Neuronal stem cell (in vitro differentiated cells): Measurements from ENCODE around the gene KRT78.
"Not testable (repeated sequence)": the region's sequence is repeated elsewhere in the genome, so short reads cannot be mapped to it uniquely, and the experiment has no call there.

Source experiments
- DNase-seq: peaks from one replicate; pipeline ENCODE4 v3.0.0-alpha.2; 2013; ENCODE audit warnings: low spot score
- H2AFZ ChIP-seq: one replicate; pipeline ENCODE4 v1.6.1; 2013; ENCODE audit warnings: mild to moderate bottlenecking, low read length, inconsistent platforms
- H2AK5ac ChIP-seq: 2 replicates; pipeline ENCODE4 v1.6.1; 2013; ENCODE audit warnings: low read depth, mild to moderate bottlenecking, inconsistent platforms, low read length, moderate library complexity, mixed read lengths
- H2BK120ac ChIP-seq: 2 replicates; pipeline ENCODE4 v1.6.1; 2013; ENCODE audit warnings: low read depth, mild to moderate bottlenecking, inconsistent platforms, low read length, moderate library complexity, mixed read lengths
- H2BK12ac ChIP-seq: one replicate; pipeline ENCODE4 v1.6.1; 2013; ENCODE audit warnings: low read length, inconsistent platforms
- H2BK15ac ChIP-seq: 2 replicates; pipeline ENCODE4 v1.6.1; 2013; ENCODE audit warnings: mild to moderate bottlenecking, low read length, inconsistent platforms, mixed read lengths
- H2BK5ac ChIP-seq: one replicate; pipeline ENCODE4 v1.6.1; 2013; ENCODE audit warnings: inconsistent platforms, mild to moderate bottlenecking, low read length, moderate library complexity
- H3K14ac ChIP-seq: one replicate; pipeline ENCODE4 v1.6.1; 2013; ENCODE audit warnings: low read length, inconsistent platforms
- H3K18ac ChIP-seq: 2 replicates; pipeline ENCODE4 v1.6.1; 2013; ENCODE audit warnings: low read length, inconsistent platforms
- H3K23ac ChIP-seq: 2 replicates; pipeline ENCODE4 v1.6.1; 2013; ENCODE audit warnings: low read depth, mild to moderate bottlenecking, mixed read lengths, low read length, inconsistent platforms; ENCODE audit not compliant: poor library complexity
- H3K27ac ChIP-seq: replicated peaks from 3 replicates; pipeline ENCODE4 v1.5.1; 2013; ENCODE audit warnings: low read length, inconsistent platforms
- H3K27me3 ChIP-seq, 3 experiments: 2 replicates each; pipeline ENCODE4 v1.6.1; 2013; ENCODE audit warnings: low read length in 3 of 3, mild to moderate bottlenecking in 2 of 3, inconsistent platforms in 1 of 3, low read depth in 1 of 3, mixed read lengths in 1 of 3, moderate library complexity in 1 of 3; ENCODE audit not compliant: control insufficient read depth in 3 of 3, insufficient read depth in 3 of 3
- H3K36me3 ChIP-seq, 2 donors: replicated peaks in 1 of 2; 2 replicates each; pipeline ENCODE4 v1.6.1; 2013; ENCODE audit warnings: low read length in 2 of 2; ENCODE audit not compliant: control insufficient read depth in 2 of 2, insufficient read depth in 2 of 2
- H3K4ac ChIP-seq: 2 replicates; pipeline ENCODE4 v1.6.1; 2013; ENCODE audit warnings: inconsistent platforms, mild to moderate bottlenecking, low read length, moderate library complexity
- H3K4me1 ChIP-seq, 2 donors: 1 replicate in 1 of 2; 2 replicates in 1 of 2; pipeline ENCODE4 v1.6.1; 2013; ENCODE audit warnings: low read length in 2 of 2, low read depth in 1 of 2; ENCODE audit not compliant: control insufficient read depth in 2 of 2, insufficient read depth in 1 of 2
- H3K4me2 ChIP-seq: one replicate; pipeline ENCODE4 v1.6.1; 2013; ENCODE audit warnings: mild to moderate bottlenecking, low read length, inconsistent platforms; ENCODE audit not compliant: insufficient read depth, poor library complexity, severe bottlenecking
- H3K4me3 ChIP-seq, 2 donors: 2 replicates each; pipeline ENCODE4 v1.5.1; 2013; ENCODE audit warnings: low read length in 2 of 2, mild to moderate bottlenecking in 2 of 2, inconsistent platforms in 1 of 2, moderate library complexity in 1 of 2
- H3K79me1 ChIP-seq: one replicate; pipeline ENCODE4 v1.6.1; 2013; ENCODE audit warnings: low read depth, mild to moderate bottlenecking, inconsistent platforms, low read length, moderate library complexity
- H3K9ac ChIP-seq: one replicate; pipeline ENCODE4 v1.6.1; 2013; ENCODE audit warnings: mild to moderate bottlenecking, low read depth, low read length, inconsistent platforms; ENCODE audit not compliant: poor library complexity
- H3K9me3 ChIP-seq, 2 donors: replicated peaks in 1 of 2; 2 replicates each; pipeline versions ENCODE3 to v1.6.1; 2013; ENCODE audit warnings: low read length in 2 of 2, mild to moderate bottlenecking in 2 of 2, inconsistent platforms in 1 of 2, low read depth in 1 of 2, mixed read lengths in 1 of 2, moderate library complexity in 1 of 2; ENCODE audit not compliant: control insufficient read depth in 2 of 2, insufficient read depth in 1 of 2
- H4K8ac ChIP-seq: one replicate; pipeline ENCODE4 v1.6.1; 2013; ENCODE audit warnings: low read depth, mild to moderate bottlenecking, inconsistent platforms, low read length, moderate library complexity
- H4K91ac ChIP-seq: one replicate; pipeline ENCODE4 v1.6.1; 2013; ENCODE audit warnings: low read length, low read depth, mild to moderate bottlenecking, inconsistent platforms; ENCODE audit not compliant: poor library complexity
- WGBS, 2 donors: extraction: QIAGEN DNeasy Blood & Tissue Kit; methylation state at CpG; one replicate each; pipeline ENCODE4 v1.1.7; 2013; ENCODE audit warnings: missing lambda C conversion rate in 2 of 2, mixed read lengths in 1 of 2; ENCODE audit not compliant: insufficient read length in 2 of 2, insufficient replicate concordance in 1 of 2; ENCODE audit errors: extremely low coverage in 2 of 2; 5-methylcytosine and 5-hydroxymethylcytosine counted together

The KRT78 gene

DNA sequence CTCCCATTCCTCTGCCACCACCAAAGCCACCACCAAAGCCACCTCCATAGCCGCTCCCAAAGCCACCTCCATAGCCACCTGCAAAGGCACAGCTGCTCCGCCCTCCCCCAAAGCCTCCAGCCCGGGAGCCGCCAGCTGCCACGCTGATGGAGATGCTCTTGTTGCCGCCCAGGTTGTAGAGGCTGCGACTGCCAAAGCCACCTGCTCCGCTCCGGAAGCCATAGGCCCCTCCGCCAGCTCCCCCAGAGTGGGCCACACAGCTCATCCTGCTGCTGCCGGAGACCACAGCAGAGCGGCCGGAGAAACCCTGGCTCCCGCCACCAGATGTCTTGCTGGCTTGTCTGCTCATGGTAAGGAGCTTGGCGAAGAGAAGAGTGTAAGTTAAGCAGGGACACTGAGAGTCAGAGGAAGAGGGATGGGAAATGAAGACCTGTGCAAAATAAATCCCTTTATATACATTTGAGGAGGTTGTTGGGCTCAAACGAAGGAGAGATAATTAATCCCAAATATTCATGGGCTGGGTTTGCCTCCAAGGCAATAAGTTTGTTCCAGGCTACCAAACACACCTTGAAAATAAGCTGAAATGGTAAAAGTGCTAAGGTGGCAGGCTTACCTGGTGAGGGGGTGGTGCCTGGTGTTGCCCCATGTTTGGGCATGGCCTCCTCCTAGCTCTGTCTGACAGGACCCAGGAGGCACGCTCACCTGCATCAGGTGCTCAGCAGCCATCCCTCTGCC lies 52.9 kb downstream of the KRT78 start, which contains the start of gene KRT3:
Gene KRT3, minus strand, starts transcription at position 424 of the 735 bp plus-strand sequence. Its CDS starts 75 bp downstream, at position 349.
- H3K4me2 ChIP-seq = no peak within 1 kb of the TSS
- H3K79me1 ChIP-seq = no peaks in the 10 kb centered on the region
- H3K9ac ChIP-seq = no peak within 1 kb of the TSS
- H2BK15ac ChIP-seq = no peak within 1 kb of the TSS
- H3K23ac ChIP-seq = no peak within 1 kb of the TSS
- H2BK5ac ChIP-seq = no peak within 1 kb of the TSS
- no peak within 1 kb of the TSS for H2AK5ac ChIP-seq
- no peak within 1 kb of the TSS for H4K91ac ChIP-seq
- H3K4ac ChIP-seq = no peak within 1 kb of the TSS
- no peaks in the 10 kb centered on the region for H3K9me3 ChIP-seq
- H3K27ac ChIP-seq = no peak within 1 kb of the TSS
- H3K18ac ChIP-seq = no peak within 1 kb of the TSS
- H4K8ac ChIP-seq = no peak within 1 kb of the TSS
- H3K36me3 ChIP-seq = no peaks in the 10 kb centered on the region
- no peak within 1 kb of the TSS for H2BK12ac ChIP-seq
- no peak within 1 kb of the TSS for H3K14ac ChIP-seq
- no peak within 1 kb of the TSS for H2AFZ ChIP-seq
- whole genome bisulfite sequencing, 2 donors = no CpG with 5 or more reads among the region's 17 CpGs
- DNase-seq = no peak
- no peak within 1 kb of the TSS for H2BK120ac ChIP-seq
- H3K4me3 ChIP-seq = no peak within 1 kb of the TSS
- no peaks in the 10 kb centered on the region for H3K27me3 ChIP-seq
- H3K4me1 ChIP-seq = no peaks in the 10 kb centered on the region

GRCh38 chr12:52795332-52795674 lies 53.5 kb downstream of the KRT78 start:
- H2BK5ac ChIP-seq, H2BK120ac ChIP-seq, H2BK12ac ChIP-seq, H3K23ac ChIP-seq, H3K27ac ChIP-seq, H4K8ac ChIP-seq, H3K14ac ChIP-seq, H2BK15ac ChIP-seq, H4K91ac ChIP-seq, H3K36me3 ChIP-seq, H3K27me3 ChIP-seq, H2AK5ac ChIP-seq, H3K4me1 ChIP-seq, H3K4me3 ChIP-seq, H3K4ac ChIP-seq, DNase-seq, H3K9ac ChIP-seq, H3K4me2 ChIP-seq, H3K79me1 ChIP-seq, H3K9me3 ChIP-seq, H2AFZ ChIP-seq, H3K18ac ChIP-seq: not testable (repeated sequence)
- WGBS, 2 donors = no CpG with 5 or more reads among the region's 2 CpGs

DNA sequence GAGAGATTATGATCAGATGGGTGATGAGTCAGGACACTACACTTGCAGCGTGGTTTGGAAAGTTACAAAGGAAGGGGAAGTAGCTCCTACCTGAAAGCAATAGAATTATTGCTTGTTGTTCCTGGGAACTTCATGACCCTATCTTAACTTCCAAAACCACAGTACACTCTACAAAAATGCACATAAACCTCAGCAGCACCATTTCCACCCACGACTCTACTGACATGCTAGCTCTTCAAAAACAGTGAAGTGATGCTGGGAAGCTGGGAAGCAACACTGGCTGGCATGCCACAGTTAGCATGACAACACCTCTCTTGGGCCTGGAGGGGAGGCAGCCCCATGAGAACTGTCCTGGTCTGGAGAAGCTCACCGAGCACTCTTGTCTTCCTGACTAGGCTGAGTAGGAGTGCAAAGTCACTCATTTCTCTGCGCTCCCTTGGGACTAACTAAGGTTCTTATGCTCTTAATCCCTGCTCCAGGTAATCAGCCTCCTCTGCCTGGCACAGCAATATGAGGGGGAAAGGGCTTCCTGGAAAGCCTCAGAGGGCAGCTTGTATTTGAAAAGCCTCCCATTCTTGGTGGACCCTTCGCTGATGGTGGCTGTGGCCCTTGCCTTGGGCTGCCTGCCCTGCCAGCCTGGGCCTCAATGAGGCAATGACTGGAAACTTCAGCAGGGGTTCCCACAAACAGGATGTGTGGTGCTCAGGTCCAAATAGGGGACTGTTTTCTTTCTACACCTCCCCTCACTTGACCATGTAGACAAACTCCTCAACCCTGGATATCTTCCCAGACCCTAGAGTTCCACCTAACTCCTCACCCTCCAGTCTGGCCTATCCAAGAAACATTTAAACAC lies 54.1 kb downstream of the KRT78 start:
- Histone ChIP-seq H2AK5ac (no peak overlapping the region), H3K36me3 (no peaks in the 10 kb centered on the region), H3K27me3 (no peaks in the 10 kb centered on the region), H3K23ac (no peak overlapping the region), H3K4me3 (no peak overlapping the region), H3K4ac (no peak overlapping the region), H3K4me1 (no peaks in the 10 kb centered on the region), H3K9me3 (no peaks in the 10 kb centered on the region), H3K9ac (no peak overlapping the region), H2BK15ac (no peak overlapping the region), H3K79me1 (no peaks in the 10 kb centered on the region), H4K91ac (no peak overlapping the region), H2AFZ (no peak overlapping the region), H3K27ac (no peak overlapping the region), H2BK5ac (no peak overlapping the region), H4K8ac (no peak overlapping the region), H2BK120ac (no peak overlapping the region), H3K18ac (no peak overlapping the region), H3K14ac (no peak overlapping the region), H3K4me2 (no peak overlapping the region), H2BK12ac (no peak overlapping the region)
- no peak for DNase-seq
- no CpG with 5 or more reads among the region's 5 CpGs for WGBS, 2 donors
